Caco-2 (cell line): ENCODE results near the gene EXOSC3. TPM values are rescaled to one million over a fixed set of nuclear protein-coding genes. Genes with fewer than 3 reads are reported as not detected.

Experiments
- BruUV-seq: library from RNA; stranded (reverse); fragments of 400-500 nt; replicated peaks from 2 replicates; lab custom pipeline; 2021; lab: Mats Ljungman, UMichigan
- CTCF ChIA-PET: fragments of 300-600 bp; sonication (Branson Sonifier 250); formaldehyde crosslinking; loops from one replicate; lab custom pipeline; 2022; ENCODE audit warnings: antibody characterized with exemption; lab: Charles Lee
- POLR2A ChIA-PET: fragments of 300-600 bp; sonication (Branson Sonifier 250); formaldehyde crosslinking; loops from one replicate; lab custom pipeline; 2022; ENCODE audit warnings: antibody characterized with exemption; lab: Charles Lee
- DNase-seq, 2 experiments: peaks; one replicate each; pipeline versions ENCODE4 v3.0.0 to v3.0.0-alpha.2; 2020 to 2022
- H3K27me3 ChIP-seq: replicated peaks from 2 replicates; pipeline ENCODE4 v1.6.0; 2011; ENCODE audit warnings: low read length; ENCODE audit not compliant: control insufficient read depth, insufficient read depth
- H3K36me3 ChIP-seq: 2 replicates; pipeline ENCODE4 v1.5.1; 2011; ENCODE audit warnings: low read length; ENCODE audit not compliant: control insufficient read depth, insufficient read depth
- H3K4me1 ChIP-seq: fragments of 250-450 bp; sonication (Bioruptor Pico); 2 replicates; pipeline ENCODE4 v1.5.1; 2020; ENCODE audit warnings: mild to moderate bottlenecking
- H3K4me3 ChIP-seq: 2 replicates; pipeline ENCODE4 v1.5.1; 2011; ENCODE audit warnings: low read depth, mild to moderate bottlenecking, control low read depth, low read length
- H3K9me3 ChIP-seq: fragments of 250-450 bp; sonication (Bioruptor Pico); 2 replicates; pipeline ENCODE4 v1.5.1; 2020; ENCODE audit warnings: mild to moderate bottlenecking, moderate library complexity
- H3K27ac Mint-ChIP-seq: one replicate; pipeline ENCODE4 v1.8.0; 2022; ENCODE audit warnings: mixed read lengths; ENCODE audit not compliant: unreplicated experiment
- H3K27me3 Mint-ChIP-seq: one replicate; pipeline ENCODE4 v1.8.0; 2022; ENCODE audit warnings: mixed read lengths; ENCODE audit not compliant: insufficient read depth, unreplicated experiment
- H3K36me3 Mint-ChIP-seq: one replicate; pipeline ENCODE4 v1.8.0; 2022; ENCODE audit warnings: mild to moderate bottlenecking, mixed read lengths; ENCODE audit not compliant: insufficient read depth, unreplicated experiment
- H3K4me1 Mint-ChIP-seq: one replicate; pipeline ENCODE4 v1.8.0; 2022; ENCODE audit warnings: low read depth, mixed read lengths; ENCODE audit not compliant: unreplicated experiment
- H3K4me3 Mint-ChIP-seq: one replicate; pipeline ENCODE4 v1.8.0; 2022; ENCODE audit warnings: mild to moderate bottlenecking, moderate library complexity, mixed read lengths; ENCODE audit not compliant: unreplicated experiment
- H3K9me3 Mint-ChIP-seq: one replicate; pipeline ENCODE4 v1.8.0; 2022; ENCODE audit warnings: mixed read lengths; ENCODE audit not compliant: unreplicated experiment
- intact Hi-C: fragments of 100-400 bp; cut with micrococcal nuclease; formaldehyde crosslinking; loops from one replicate; pipeline ENCODE4 v1.10.0; 2022; ENCODE audit not compliant: unreplicated experiment
- total RNA-seq: library from RNA; stranded (reverse); gene quantifications from 2 replicates; pipeline ENCODE4 v1.2.3, GENCODE V29; 2022
- TF ChIP-seq, protein P1 (sequence below), 2 experiments: fragments of 200-600 bp in 1 of 2; IDR thresholded peaks; 1 replicate in 1 of 2; 2 replicates in 1 of 2; pipeline versions ENCODE4 v1.5.1 to v1.8.0; 2011 to 2022; ENCODE audit warnings: antibody characterized with exemption in 1 of 2, control low read depth in 1 of 2, inconsistent platforms in 1 of 2, low read depth in 1 of 2, low read length in 1 of 2, mild to moderate bottlenecking in 1 of 2, moderate library complexity in 1 of 2; ENCODE audit not compliant: insufficient read depth in 1 of 2, severe bottlenecking in 1 of 2, unreplicated experiment in 1 of 2

EXOSC3 gene
- total RNA-seq, 1 experiment from 2014 or later, result 60.3 TPM

GRCh38 chr9:37740128-37740527, 44.7 kb downstream of the EXOSC3 start:
- H3K4me1 ChIP-seq, result no peaks in the 10 kb centered on the region
- Mint-ChIP-seq H3K4me3 (no peak overlapping the region), H3K36me3 (peaks cover 6% of the 10 kb centered on the region), H3K4me1 (no peaks in the 10 kb centered on the region), H3K27ac (no peak overlapping the region), H3K27me3 (peaks cover 3% of the 10 kb centered on the region), H3K9me3 (no peaks in the 10 kb centered on the region)
- no TSS peak for BruUV-seq
- no peak overlapping the region for H3K4me3 ChIP-seq
- ChIA-PET CTCF (no interaction called here), POLR2A (no interaction called here)
- no peak for DNase-seq
- H3K9me3 ChIP-seq, result no peaks in the 10 kb centered on the region
- no peaks in the 10 kb centered on the region for H3K36me3 ChIP-seq
- TF ChIP-seq, protein P1, sequence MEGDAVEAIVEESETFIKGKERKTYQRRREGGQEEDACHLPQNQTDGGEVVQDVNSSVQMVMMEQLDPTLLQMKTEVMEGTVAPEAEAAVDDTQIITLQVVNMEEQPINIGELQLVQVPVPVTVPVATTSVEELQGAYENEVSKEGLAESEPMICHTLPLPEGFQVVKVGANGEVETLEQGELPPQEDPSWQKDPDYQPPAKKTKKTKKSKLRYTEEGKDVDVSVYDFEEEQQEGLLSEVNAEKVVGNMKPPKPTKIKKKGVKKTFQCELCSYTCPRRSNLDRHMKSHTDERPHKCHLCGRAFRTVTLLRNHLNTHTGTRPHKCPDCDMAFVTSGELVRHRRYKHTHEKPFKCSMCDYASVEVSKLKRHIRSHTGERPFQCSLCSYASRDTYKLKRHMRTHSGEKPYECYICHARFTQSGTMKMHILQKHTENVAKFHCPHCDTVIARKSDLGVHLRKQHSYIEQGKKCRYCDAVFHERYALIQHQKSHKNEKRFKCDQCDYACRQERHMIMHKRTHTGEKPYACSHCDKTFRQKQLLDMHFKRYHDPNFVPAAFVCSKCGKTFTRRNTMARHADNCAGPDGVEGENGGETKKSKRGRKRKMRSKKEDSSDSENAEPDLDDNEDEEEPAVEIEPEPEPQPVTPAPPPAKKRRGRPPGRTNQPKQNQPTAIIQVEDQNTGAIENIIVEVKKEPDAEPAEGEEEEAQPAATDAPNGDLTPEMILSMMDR (IDR thresholded peaks at IDR 0.05; ENCODE audit: insufficient read depth in 1 of 2, low read depth in 1 of 2, low read length in 1 of 2, severe bottlenecking in 1 of 2, unreplicated experiment in 1 of 2), result no peak
- H3K27me3 ChIP-seq, result no peaks in the 10 kb centered on the region
- intact Hi-C loops, result loop anchor here (10.0 kb wide), 1 partner anchor 165 kb away; the partner anchor contains the start of gene SLC25A51

DNA sequence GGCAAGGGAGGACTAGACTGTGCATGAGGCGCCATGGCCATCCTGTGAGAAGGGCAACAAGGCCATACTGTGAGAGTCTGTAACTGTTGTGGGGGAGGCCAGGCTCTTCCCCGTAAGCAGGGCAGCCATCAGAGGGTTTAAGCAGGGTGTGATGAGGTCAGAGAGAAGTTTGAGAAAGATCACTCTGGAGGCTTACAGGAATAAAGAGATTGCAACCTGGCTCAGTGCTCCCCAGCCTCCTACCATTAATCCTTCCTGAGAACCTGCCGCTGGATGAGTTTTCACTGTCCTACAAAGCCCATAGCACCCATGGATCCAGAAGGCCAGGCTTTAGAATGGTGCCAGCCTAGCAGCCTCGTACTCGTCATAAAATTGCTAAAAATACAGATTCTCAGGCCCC, 45.6 kb downstream of the EXOSC3 start:
- Histone ChIP-seq H3K9me3 (no peaks in the 10 kb centered on the region), H3K27me3 (no peaks in the 10 kb centered on the region; the same call in 1 of the 2 replicates), H3K4me1 (no peaks in the 10 kb centered on the region), H3K36me3 (no peaks in the 10 kb centered on the region), H3K4me3 (no peak overlapping the region)
- POLR2A ChIA-PET, result no interaction called here
- Mint-ChIP-seq H3K9me3 (no peaks in the 10 kb centered on the region), H3K36me3 (no peaks in the 10 kb centered on the region), H3K4me3 (no peak overlapping the region), H3K4me1 (no peaks in the 10 kb centered on the region), H3K27me3 (peaks cover 9% of the 10 kb centered on the region), H3K27ac (no peak overlapping the region)
- TF ChIP-seq, protein P1 (IDR thresholded peaks at IDR 0.05; ENCODE audit: insufficient read depth in 1 of 2, low read depth in 1 of 2, low read length in 1 of 2, severe bottlenecking in 1 of 2, unreplicated experiment in 1 of 2), result no peak
- intact Hi-C loops, result no loop called here
- CTCF ChIA-PET, result no interaction called here
- BruUV-seq, result no TSS peak
- no peak for DNase-seq

DNA sequence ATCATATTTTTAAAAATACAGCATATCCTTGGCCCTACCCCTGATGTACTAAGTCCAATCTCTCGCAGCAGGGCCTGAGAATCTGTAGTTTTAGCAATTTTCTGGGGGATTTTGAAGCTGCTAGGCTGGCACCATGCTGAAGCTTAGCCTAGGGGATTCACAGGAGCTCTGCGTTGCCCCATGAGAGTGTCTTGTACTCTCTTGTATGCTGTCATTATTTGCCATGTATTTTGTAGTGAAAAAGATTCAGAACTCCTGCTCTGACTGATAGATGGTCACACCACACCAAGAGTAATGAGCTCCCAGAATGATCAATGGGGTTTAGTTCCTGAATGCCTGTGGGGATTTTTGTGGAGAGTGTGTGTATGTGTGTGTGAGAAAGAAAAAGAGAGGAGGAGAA, 51.9 kb downstream of the EXOSC3 start:
- Histone ChIP-seq H3K36me3 (no peaks in the 10 kb centered on the region), H3K9me3 (no peaks in the 10 kb centered on the region), H3K27me3 (peaks cover 2% of the 10 kb centered on the region), H3K4me3 (no peak overlapping the region), H3K4me1 (no peaks in the 10 kb centered on the region)
- BruUV-seq, result no TSS peak
- no peaks in the 10 kb centered on the region for H3K9me3 Mint-ChIP-seq
- H3K4me1 Mint-ChIP-seq, result no peaks in the 10 kb centered on the region
- intact Hi-C loops, result no loop called here
- H3K4me3 Mint-ChIP-seq, result no peak overlapping the region
- H3K36me3 Mint-ChIP-seq, result no peaks in the 10 kb centered on the region
- DNase-seq, result no peak
- H3K27ac Mint-ChIP-seq, result no peak overlapping the region
- ChIA-PET CTCF (interaction anchor here (0.6 kb wide), 1 partner anchor 251 kb away, joined by 5 read pairs; no protein-coding TSS in a partner anchor), POLR2A (no interaction called here)
- H3K27me3 Mint-ChIP-seq, result peaks cover 18% of the 10 kb centered on the region
- TF ChIP-seq, protein P1 (IDR thresholded peaks at IDR 0.05; ENCODE audit: insufficient read depth in 1 of 2, low read depth in 1 of 2, low read length in 1 of 2, severe bottlenecking in 1 of 2, unreplicated experiment in 1 of 2), result no peak
